ENCODE measurements around the gene SLC4A4. TPM values are rescaled to one million over a fixed set of nuclear protein-coding genes. Genes with fewer than 3 reads are reported as not detected.

SLC4A4 gene
- total RNA-seq, 1 experiment from 2014 or later: 0.92 TPM

GRCh38 chr4:71587995-71588394, 249.2 kb downstream of the SLC4A4 start:
- Histone ChIP-seq H4K5ac (ENCODE audit: insufficient read length, low read depth, low read length) (no peak overlapping the region), H3T11ph (ENCODE audit: low read length) (no peak overlapping the region), H2BK20ac (ENCODE audit: low read depth, low read length, poor library complexity, severe bottlenecking) (no peak overlapping the region), H3K23me2 (ENCODE audit: insufficient read length, low read depth, low read length, poor library complexity, severe bottlenecking) (no peaks in the 10 kb centered on the region), H4K20me1 (ENCODE audit: control insufficient read depth, insufficient read depth, insufficient read length) (no peaks in the 10 kb centered on the region), H2BK5ac (ENCODE audit: insufficient read length, low read length) (no peak overlapping the region), H3K79me1 (ENCODE audit: insufficient read depth, low read depth, low read length, poor library complexity, severe bottlenecking) (no peaks in the 10 kb centered on the region), H3K23ac (ENCODE audit: insufficient read length, low read depth, low read length) (no peak overlapping the region), H3K9me3 (ENCODE audit: control insufficient read depth, low read depth, low read length) (no peaks in the 10 kb centered on the region), H3K9ac (ENCODE audit: extremely low read depth, insufficient read length, low read length) (no peak overlapping the region), H2BK120ac (ENCODE audit: low read depth, low read length, poor library complexity, severe bottlenecking) (no peak overlapping the region), H3K56ac (ENCODE audit: insufficient read length, low read depth, low read length) (no peak overlapping the region), H3K27ac (ENCODE audit: insufficient read length, low read depth, low read length) (no peak overlapping the region), H4K91ac (ENCODE audit: insufficient read length, low read depth, low read length) (no peak overlapping the region), H3K27me3 (ENCODE audit: insufficient read depth, low read length) (no peaks in the 10 kb centered on the region), H2BK15ac (ENCODE audit: low read depth, low read length) (no peak overlapping the region), H3K79me2 (ENCODE audit: insufficient read depth, low read length) (no peaks in the 10 kb centered on the region), H2BK12ac (ENCODE audit: insufficient read length, low read depth, low read length) (no peak overlapping the region), H2AK5ac (ENCODE audit: insufficient read length, low read length) (no peak overlapping the region), H3K18ac (ENCODE audit: insufficient read length, low read depth, low read length) (no peak overlapping the region), H3K4me2 (ENCODE audit: insufficient read depth, insufficient read length, low read length) (no peak overlapping the region), H2AFZ (ENCODE audit: low read length) (no peak overlapping the region), H3K14ac (ENCODE audit: insufficient read depth, low read length) (no peak overlapping the region), H3K4ac (ENCODE audit: low read depth, low read length) (no peak overlapping the region), H4K8ac (replicated peaks; ENCODE audit: insufficient read length, low read depth, low read length) (no peak overlapping the region), H3K4me1 (ENCODE audit: insufficient read depth, low read length) (peaks cover 2% of the 10 kb centered on the region; the same call in 1 of the 2 replicates)
- H3K27me3 Mint-ChIP-seq (ENCODE audit: low read depth): no peaks in the 10 kb centered on the region
- H3K9me3 Mint-ChIP-seq: peaks cover 4 to 7% of the 10 kb centered on the region in 2 experiments; a peak in 4 of 5 replicates
- H3K4me3 Mint-ChIP-seq: no peak overlapping the region
- H3K4me1 Mint-ChIP-seq: peaks cover 10 to 17% of the 10 kb centered on the region in 2 experiments
- TF ChIP-seq CTCF (conservative IDR thresholded peaks at IDR 0.05): no peak
- DNase-seq: no peak
- no peak overlapping the region for H3K27ac Mint-ChIP-seq
- no CpG with 5 or more reads among the region's 1 CpG for WGBS (ENCODE audit: extremely low coverage, insufficient read length, low lambda C conversion rate)
- H3K36me3 Mint-ChIP-seq (ENCODE audit: insufficient read depth in 1 of 3, low read depth in 3 of 3): peaks cover 0 to 5% (median 5%) of the 10 kb centered on the region in 3 experiments; a peak in 5 of 7 replicates

Data from H9 (cell line).